Tracheal epithelial cell (primary cell): Measurements from ENCODE around the gene HRH1. TPM values are rescaled to one million over a fixed set of nuclear protein-coding genes. Genes with fewer than 3 reads are reported as not detected.

ENCODE experiments used
- total RNA-seq: library from RNA; depleted of rRNA; stranded (reverse); fragments of >200 nt; gene quantifications from 2 replicates; pipeline ENCODE4 v1.2.1, GENCODE V29; 2014

Gene HRH1
- total RNA-seq = 3.6 and 8.9 TPM in 2 replicates

DNA sequence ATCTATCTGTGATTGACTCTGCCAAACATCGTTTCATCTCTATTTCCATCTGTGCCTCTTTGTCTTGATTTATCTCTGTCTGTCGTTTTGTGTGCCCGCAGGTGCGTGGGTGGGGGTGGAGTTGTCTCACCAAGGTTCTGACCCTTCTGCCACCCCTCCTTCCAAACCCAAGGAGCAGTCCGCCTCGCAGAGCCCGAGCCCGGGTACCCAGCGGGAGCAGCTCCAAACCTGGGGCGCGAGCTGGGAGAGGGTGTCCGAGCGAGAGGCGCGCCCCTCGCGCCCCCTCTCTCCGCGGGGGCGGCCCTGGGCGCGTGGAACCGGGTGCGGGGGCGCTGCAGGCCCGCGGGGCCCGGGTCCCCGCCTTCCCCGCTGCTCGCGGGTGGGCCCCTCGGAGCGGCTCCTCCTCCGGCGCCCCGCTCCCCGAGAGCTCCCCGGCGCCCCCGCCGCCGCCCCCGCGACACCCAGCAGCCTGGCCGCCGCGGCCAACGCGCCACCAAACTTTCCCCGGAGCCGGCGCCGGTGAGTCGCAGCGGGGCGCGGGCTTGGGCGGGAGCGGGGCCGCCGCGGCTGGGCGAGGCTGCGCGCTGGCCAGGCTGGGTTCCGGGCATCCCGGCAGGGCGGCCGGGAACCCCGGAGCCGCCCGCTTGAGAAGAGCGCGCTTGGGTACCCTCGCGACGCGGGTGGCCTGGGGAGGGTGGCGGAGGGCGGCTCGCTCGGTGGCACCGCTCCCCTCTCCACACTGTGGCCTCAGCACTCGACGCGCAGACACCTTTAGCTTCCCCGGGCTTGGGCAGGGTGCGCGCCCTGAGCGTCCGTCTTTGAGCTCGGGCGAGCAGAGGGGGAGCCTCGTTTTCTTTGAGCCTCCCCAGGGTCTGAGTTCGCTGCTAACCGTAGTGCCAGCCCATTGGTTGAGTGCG, at the start of gene HRH1:
HRH1 (plus strand) TSS at position 458 of the 917 bp plus-strand sequence. CDS start 104,545 bp downstream, outside the sequence.

DNA sequence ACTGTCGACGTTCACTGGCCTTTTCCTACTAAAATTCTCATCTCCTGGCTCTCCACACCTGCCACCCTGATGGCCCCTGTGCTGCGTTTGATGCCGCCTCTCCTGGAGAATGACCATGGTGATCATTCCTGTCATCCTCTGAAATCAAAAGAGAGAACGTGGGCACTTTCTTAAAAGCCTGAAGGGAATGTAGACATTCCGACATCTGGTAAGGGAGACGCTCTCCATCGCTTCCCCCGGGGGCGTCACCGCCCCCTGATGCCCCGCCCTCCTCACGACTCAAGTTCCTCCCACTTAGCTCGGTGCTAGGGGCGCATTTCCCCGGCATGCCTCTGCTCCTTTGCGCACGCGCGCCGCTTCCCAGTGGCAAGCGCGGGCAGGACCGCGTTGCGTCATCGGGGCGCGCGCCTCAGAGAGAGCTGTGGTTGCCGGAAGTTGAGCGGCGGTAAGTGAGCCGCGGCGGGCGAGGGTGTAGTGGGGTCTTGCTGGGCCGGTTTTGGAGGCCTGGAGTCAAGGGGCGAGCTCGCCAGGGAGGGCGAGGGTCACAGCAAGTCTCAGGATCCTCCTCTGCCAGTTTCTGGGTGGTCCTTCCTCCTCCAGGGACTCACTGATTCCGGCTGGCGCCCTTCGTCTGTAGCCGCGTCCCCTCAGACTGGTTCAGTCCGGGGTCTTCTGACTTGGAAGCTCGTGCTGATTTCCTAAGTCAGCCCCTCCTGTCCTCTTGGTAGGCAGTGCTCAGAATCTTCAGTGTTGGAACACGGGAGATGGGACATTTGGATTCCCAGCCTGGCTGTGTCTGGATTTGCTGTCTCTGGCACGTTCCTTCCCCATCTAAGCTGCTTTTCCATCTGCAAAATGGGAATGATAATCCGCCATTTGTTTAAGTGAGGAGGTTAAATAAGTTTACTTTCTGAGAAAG, 118.0 kb downstream of the HRH1 start, which contains the start of gene ATG7:
ATG7 (plus strand) TSS at position 412 of the 919 bp plus-strand sequence. CDS start 26,299 bp downstream, outside the sequence.

Other genes starting within 250 kb of the HRH1 start
- gene SLC6A1, start 161.7 kb upstream of the HRH1 start, total RNA-seq = not detected in 2 replicates
- 51.2 and 86.0 TPM in 2 replicates for gene ATG7, start 117.9 kb downstream of the HRH1 start, total RNA-seq